HG03039 (cell line): ENCODE measurements around the gene C10orf71.

Experiments
- ATAC-seq: cut with Tn5 transposase; IDR thresholded peaks from one replicate; pipeline ENCODE4 v1.9.1; 2021; ENCODE audit warnings: mild to moderate bottlenecking, moderate library complexity; ENCODE audit not compliant: unreplicated experiment

The C10orf71 gene

GRCh38 chr10:49359349-49360270 is 60.6 kb downstream of the C10orf71 start:
- ATAC-seq, result no peak

- no peak for ATAC-seq
Measured at GRCh38 chr10:49360271-49361177, 61.6 kb downstream of the C10orf71 start.

- no peak for ATAC-seq
Measured at GRCh38 chr10:49361178-49361554, 62.2 kb downstream of the C10orf71 start.

GRCh38 chr10:49361735-49362568 is 63.0 kb downstream of the C10orf71 start:
- ATAC-seq, result no peak

- ATAC-seq, result peak; percentile 89
Measured at GRCh38 chr10:49362596-49363260, 63.8 kb downstream of the C10orf71 start.

GRCh38 chr10:49363309-49364031 is 64.5 kb downstream of the C10orf71 start:
- no peak for ATAC-seq

GRCh38 chr10:49364051-49364450 is 65.1 kb downstream of the C10orf71 start:
- ATAC-seq, result no peak

GRCh38 chr10:49364747-49365146 is 65.8 kb downstream of the C10orf71 start:
- no peak for ATAC-seq

- ATAC-seq, result no peak
Measured at GRCh38 chr10:49365275-49365674, 66.3 kb downstream of the C10orf71 start.

GRCh38 chr10:49365675-49366415 is 66.9 kb downstream of the C10orf71 start:
- no peak for ATAC-seq

- ATAC-seq, result no peak
Measured at GRCh38 chr10:49366460-49366859, 67.5 kb downstream of the C10orf71 start.

- no peak for ATAC-seq
Measured at GRCh38 chr10:49367600-49367999, 68.6 kb downstream of the C10orf71 start.

- ATAC-seq, result no peak
Measured at GRCh38 chr10:49368256-49368655, 69.3 kb downstream of the C10orf71 start.

- ATAC-seq, result no peak
Measured at GRCh38 chr10:49369216-49370162, 70.5 kb downstream of the C10orf71 start.

- ATAC-seq, result no peak
Measured at GRCh38 chr10:49370326-49371100, 71.5 kb downstream of the C10orf71 start.

- ATAC-seq, result no peak
Measured at GRCh38 chr10:49371967-49372366, 73.0 kb downstream of the C10orf71 start.

- ATAC-seq, result no peak
Measured at GRCh38 chr10:49373361-49373760, 74.4 kb downstream of the C10orf71 start.
